HG03095 (cell line): ENCODE results near the gene CHRM5.

Experiments used
- ATAC-seq: cut with Tn5 transposase; IDR thresholded peaks from one replicate; pipeline ENCODE4 v1.9.1; 2021; ENCODE audit warnings: moderate library complexity; ENCODE audit not compliant: unreplicated experiment

The CHRM5 gene

GRCh38 chr15:33968224-33968623 is at the start of gene CHRM5:
Gene CHRM5, plus strand, starts transcription at chr15:33968497. Its CDS starts 94,221 bp downstream, at chr15:34062718.
- ATAC-seq, result no peak

DNA sequence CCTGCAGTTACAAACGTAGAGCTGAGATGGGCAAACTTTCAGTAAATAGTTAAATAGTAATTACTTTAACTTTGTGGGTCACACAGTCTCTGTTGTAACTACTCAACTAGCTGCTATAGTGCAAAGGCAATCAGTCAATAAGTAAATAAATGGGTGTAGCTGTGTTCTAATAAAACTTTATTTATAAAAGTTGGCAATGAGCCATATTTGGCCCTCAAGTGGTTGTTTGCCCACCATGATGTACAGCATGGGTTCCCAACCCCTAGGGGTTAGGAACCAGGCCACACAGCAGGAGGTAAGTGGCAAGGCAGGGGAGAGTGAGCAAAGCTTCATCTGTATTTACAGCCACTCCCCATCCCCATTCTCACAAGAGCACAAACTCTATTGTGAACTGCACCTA is 44.9 kb upstream of the CHRM5 start:
- ATAC-seq, result no peak

GRCh38 chr15:33926260-33926659 is 42.0 kb upstream of the CHRM5 start:
- ATAC-seq, result no peak

DNA sequence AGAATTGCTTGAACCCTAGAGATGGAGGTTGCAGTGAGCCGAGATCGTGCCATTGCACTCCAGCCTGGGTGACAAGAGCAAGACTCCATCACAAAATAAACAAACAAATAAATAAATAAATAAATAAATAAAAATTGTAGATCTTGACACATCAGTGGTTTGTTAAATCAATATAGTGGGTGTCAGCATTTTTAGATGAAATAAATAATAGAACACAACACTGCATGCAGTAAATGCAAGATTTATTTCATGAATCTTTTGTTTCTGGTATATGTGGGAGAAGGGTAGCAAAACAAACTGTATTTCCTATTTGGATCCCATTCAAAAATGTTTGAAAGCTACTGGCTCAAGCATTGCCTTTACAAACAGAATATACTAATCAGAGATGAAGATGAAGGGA is 35.6 kb upstream of the CHRM5 start:
- no peak for ATAC-seq

GRCh38 chr15:33934396-33934795 is 33.9 kb upstream of the CHRM5 start:
- no peak for ATAC-seq

DNA sequence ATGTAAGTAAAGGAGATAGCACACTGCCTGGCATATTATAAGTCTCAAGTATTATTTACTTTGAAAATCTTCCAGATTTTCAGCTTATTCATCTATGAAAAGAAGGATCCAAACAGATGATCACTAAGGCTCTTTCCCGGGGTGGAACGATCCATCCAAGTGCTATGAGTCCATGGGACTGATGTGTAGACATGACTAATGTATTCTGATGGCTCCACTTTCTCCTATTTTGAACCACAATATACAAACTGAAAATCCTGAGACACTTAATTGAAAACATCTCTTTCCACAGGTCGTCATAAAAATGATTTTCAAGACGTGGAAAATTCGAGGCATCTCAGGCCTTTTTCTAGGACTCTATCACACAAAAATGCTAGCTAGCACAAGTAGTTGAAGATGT is 33.4 kb upstream of the CHRM5 start:
- ATAC-seq, result no peak

DNA sequence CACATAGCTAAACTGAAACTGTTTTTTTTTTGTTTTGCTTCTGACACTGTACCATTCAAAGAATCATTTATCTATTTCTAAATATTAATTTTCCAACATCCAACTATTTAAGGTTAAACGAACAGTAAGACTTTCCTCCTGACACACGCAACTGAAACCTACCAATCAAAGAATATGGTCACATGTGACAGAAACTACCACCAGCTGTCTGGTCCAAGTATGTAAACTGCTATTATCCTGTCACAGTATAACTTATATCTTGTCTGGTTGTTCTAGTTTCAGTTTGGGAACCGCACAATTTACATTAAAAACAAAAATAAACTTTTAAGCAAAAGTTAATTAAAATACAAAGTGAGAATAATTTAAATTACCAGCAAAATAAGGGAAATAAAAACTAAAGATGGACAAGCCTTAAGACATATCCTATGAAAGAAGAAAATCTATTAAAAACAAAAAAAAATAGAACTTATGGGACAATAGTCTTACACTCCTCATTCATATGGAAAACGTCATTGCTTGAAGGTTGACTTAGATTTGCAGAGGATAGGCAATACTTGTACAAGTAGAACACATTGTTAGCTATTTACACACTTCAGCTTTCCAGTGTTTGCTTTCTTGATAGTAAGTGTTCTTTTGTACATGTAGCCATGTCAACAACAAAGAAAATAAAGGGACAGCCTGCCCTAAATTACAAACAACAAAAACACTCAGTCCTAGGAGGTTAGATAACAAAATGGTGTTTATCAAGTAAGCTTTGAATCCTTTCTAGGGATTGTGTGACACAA is 26.8 kb upstream of the CHRM5 start:
- no peak for ATAC-seq

- ATAC-seq, result no peak
Measured at GRCh38 chr15:33946152-33946551, 22.1 kb upstream of the CHRM5 start.

- ATAC-seq, result no peak
Measured at GRCh38 chr15:33955945-33956344, 12.4 kb upstream of the CHRM5 start.

DNA sequence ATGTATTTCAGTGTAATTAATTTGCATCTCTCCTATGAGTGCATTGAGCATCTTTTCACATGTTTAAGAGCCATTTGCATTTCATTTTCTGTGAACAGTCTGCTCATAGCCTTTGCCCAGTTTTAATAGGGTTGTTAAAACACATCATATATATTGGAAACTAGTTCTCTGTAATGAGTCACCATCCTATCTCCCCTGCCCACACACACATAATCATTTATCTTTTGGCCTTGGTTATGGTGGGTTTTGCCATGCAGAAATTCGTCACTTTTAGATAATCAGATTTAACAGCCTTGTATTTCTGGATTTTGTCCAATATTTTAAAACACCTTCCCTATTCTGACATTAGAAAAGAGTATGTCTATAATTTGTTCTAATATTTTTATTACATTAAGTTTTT is 11.9 kb upstream of the CHRM5 start:
- no peak for ATAC-seq

DNA sequence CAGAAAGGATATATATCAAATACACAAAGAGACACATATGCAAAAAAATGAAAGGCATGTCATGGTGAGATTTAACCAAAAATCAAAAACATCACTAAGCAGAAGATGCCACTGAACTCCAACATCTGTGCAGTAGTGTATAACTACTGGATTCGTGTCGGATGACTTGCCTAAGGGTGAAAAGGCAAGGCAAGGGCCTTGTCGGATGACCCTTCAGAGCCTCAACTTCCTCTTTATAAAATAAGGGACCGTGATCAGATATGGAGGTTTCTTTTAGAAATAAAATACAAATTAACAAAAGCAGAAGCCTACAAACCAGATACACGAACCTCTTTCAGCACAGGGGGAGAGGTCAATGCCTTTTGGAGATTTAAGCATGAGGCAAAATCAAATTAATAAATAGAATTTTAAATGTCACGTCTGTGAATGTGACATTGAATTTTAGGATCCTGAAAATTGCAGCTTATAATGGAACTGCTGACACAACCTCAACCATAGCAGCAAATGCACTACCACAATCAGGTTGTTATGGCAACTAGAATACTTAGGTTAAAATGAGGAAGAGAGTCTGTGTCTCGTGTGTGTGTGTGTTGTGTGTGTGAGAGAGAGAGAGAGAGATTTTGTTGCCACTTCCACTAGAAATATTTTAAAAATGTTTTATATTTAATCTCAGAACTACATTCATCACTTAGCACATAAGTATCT is 8.3 kb upstream of the CHRM5 start:
- no peak for ATAC-seq

GRCh38 chr15:33960549-33960935 is 7.8 kb upstream of the CHRM5 start:
- no peak for ATAC-seq

DNA sequence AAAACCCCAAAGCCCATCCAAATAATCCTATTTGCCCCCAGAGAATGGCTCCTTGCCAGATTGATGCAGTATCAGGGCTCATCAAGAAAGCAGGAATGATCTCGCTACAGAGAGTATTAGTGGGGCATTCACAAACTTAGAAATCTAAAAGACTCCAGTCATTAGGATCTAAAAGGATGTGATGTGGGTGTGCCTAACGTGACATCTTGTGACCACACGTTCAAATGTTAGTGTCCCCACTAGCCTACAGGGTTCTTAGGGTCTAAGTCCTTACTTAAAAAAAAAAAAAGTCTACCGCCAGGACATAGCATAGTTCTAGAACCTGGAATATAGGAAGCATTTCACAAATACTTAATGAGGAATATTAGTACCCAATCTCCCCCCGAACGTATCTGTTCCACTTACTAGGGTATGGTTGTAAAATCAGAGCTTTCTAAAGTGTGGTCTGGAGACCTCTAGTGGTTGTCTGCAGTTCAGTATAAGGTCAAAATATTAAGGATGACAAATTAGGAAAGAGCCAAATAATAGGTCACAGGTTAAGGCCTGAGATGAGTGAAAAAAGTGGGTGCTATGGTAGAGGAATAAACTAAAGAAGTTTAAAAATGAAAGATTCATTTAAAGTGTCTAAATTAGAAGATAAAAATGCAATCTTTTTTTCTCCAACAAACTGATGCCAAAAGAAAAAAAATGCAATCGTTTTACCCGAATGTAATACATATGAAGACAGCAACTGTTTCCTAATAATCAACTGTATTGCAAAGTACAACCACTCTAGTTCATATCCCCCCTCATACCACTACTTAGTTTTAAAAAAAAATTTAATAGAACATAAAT is 4.2 kb upstream of the CHRM5 start:
- no peak for ATAC-seq

DNA sequence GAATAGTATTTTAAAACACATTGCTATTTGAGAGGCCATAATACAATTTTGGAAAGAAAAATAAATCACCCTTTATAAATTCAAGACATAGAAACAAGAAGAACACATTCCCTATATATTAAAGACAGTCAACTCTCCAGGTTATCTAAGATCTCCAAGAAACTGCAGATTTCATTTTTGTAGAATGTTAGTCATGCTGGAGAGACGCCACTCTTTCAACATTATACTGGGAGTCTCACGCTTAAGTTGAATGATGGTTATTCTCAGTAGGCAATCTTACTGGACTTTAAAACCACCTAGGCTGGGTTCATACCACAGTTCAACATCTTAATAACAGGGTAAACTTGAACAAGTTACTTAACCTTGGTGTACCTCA is 3.6 kb upstream of the CHRM5 start:
- no peak for ATAC-seq

- ATAC-seq, result no peak
Measured at GRCh38 chr15:33968821-33969220, 524 bp downstream of the CHRM5 start.

DNA sequence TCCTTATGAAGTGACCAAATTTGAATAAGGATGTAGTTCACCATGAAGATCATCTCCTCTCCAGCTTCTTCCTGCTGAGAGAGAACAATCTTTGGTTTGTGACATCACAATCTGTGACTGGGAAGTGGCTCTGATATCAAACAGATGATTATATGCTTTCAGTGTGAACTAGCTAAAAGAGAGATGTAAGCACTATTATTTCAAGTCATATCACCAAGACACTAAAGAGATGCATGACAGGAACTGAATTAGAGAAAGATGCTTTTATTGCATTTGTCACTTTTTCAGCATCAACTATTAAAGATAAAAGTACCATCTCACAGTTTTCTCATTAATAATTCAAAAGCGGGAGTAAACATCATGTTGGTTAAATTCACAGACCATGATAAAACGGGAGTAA is 3.5 kb downstream of the CHRM5 start:
- ATAC-seq, result no peak

- no peak for ATAC-seq
Measured at GRCh38 chr15:33975022-33975565, 6.8 kb downstream of the CHRM5 start.

DNA sequence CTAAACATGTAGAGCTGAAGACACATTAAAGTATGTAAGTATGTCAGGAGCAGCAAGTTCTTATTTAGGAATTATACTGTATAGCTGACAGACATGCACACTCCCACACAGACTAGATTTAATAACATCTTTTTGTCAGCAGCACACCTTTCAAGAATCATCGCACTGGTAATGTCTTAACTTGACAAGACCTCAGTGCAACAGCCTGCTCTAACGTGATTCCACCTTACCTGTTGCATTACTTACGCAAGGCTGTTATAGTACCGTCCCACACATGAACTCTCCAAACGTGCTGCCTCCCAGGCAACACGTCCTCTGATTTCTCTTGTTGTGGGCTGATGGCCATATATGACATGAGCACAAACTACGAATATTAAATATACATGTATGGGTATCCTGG is 11.9 kb downstream of the CHRM5 start:
- ATAC-seq, result no peak

DNA sequence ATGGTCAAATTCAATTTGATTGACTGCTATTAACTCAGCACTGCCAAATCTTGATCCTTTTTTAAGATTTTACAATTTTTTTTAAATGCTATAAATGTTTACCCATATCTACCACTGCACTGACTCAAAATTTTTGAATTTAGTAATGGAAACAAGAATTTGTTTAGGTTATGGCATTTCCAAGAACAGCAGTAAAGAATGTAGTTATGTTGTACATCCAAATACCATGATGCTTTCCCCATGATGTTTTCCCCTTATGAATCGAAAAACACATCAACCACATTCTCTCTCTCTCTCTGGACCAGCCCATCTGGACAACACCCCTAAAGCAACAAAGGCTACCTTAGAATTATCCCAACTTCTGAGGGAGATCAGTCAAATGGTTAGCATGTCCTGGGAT is 14.2 kb downstream of the CHRM5 start:
- no peak for ATAC-seq

DNA sequence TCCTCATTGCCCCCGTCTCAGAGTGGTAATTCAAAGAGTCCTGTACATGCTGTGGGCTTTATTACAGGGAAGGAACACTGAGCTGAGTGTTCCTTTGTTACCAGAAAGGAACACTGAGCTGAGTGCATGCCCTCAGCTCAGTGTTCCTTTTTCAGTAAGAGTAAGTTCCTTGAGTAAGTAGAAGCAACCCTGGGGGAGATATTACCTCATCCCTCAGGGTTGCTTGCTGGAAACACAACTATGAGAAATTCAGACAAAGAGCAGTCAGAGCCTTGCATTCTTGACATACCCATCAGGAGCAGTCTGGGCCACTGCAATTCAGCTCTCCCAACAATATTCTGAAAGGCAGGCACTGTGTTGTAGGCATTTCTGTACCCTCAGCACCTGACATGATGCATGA is 17.0 kb downstream of the CHRM5 start:
- no peak for ATAC-seq

GRCh38 chr15:33985751-33986150 is 17.5 kb downstream of the CHRM5 start:
- no peak for ATAC-seq
